ENCODE data around the gene ZNF385C. TPM values are rescaled to one million over a fixed set of nuclear protein-coding genes. Genes with fewer than 3 reads are reported as not detected.
A peak's percentile ranks its signal among the peaks of the same experiment; 100 is the strongest.
"Not testable (repeated sequence)": the region's sequence is repeated elsewhere in the genome, so short reads cannot be mapped to it uniquely, and the experiment has no call there.

ZNF385C gene
- total and polyA plus RNA-seq, 2 experiments from 2014 or later = not detected

DNA sequence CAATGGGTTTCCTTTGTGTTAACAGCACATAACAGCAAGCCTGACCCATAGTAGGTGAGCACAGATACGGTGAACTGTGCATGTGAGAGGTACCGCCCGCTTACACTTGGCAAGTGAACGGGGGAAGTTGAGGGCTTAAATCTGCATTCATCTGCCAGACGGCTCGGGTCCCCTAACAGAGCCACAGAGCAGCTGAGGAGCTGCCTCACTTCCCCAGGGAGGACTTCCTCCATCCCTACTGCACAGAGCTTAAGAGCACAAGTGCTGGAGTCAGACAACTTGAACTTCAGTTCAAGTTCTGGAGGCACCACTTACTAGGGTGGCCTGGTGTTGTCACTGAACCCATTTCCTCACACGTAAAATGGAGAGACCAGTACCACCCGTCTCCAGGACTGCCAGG is 43.1 kb upstream of the ZNF385C start:
- Histone ChIP-seq H3K4me2 (ENCODE audit: unreplicated experiment) (no peak overlapping the region), H3K27me3 (replicated peaks; ENCODE audit: insufficient read depth) (no peaks in the 10 kb centered on the region), H3F3A (ENCODE audit: insufficient read depth) (peaks cover 38% of the 10 kb centered on the region), H3K27ac (peak overlapping the region; percentile 75), H3K9me3 (ENCODE audit: low read depth) (no peaks in the 10 kb centered on the region), H3K36me3 (ENCODE audit: low read depth) (0 out of 2 replicates have a peak, but pooled peaks cover 7% of the 10 kb centered on the region), H4K20me1 (ENCODE audit: insufficient read depth) (peaks cover 13% of the 10 kb centered on the region; the same call in 1 of the 2 replicates), H3K79me2 (ENCODE audit: insufficient read depth) (peaks cover 86% of the 10 kb centered on the region), H2AFZ (no peak overlapping the region), H3K4me3 (no peak overlapping the region), H3K4me1 (ENCODE audit: insufficient read depth) (peaks cover 31% of the 10 kb centered on the region), H3K9me2 (ENCODE audit: insufficient read depth) (no peaks in the 10 kb centered on the region), H3K9ac (no peak overlapping the region)
- TF ChIP-seq EZH2phosphoT487 (IDR thresholded peaks at IDR 0.05; ENCODE audit: insufficient read depth, low read depth) (no peak), EZH2 (IDR thresholded peaks at IDR 0.05; ENCODE audit: insufficient read depth, poor library complexity, severe bottlenecking) (no peak)
- 71 to 77% methylated on average over 8 of the region's 8 CpGs for WGBS, 2 experiments (ENCODE audit: low coverage in 1 of 2, low lambda C conversion rate in 2 of 2, missing lambda C conversion rate in 2 of 2)
- DNase-seq = no peak
- in situ Hi-C loops (cut with MboI) = no loop called here

DNA sequence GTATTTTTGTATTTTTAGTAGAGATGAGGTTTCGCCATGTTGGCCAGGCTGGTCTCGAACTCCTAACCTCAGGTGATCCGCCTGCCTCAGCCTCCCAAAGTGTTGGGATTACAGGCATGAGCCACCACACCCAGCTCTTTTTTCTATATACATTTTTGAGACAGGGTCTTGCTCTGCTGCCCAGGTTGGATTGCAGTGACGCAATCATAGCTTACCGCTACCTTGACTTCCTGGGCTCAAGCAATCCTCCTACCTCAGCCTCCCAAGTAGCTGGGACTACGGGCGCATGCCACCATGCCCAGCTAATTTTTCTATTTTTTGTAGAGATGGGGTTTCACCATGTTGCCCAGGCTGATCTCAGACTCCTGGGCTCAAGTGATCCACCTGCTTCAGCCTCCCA is 42.4 kb upstream of the ZNF385C start:
- DNase-seq; in situ Hi-C loops (cut with MboI); H3K9me3 ChIP-seq (ENCODE audit: low read depth); H3K9ac ChIP-seq; H3K4me3 ChIP-seq; H2AFZ ChIP-seq; H3K36me3 ChIP-seq (ENCODE audit: low read depth); H3K27ac ChIP-seq; H3K27me3 ChIP-seq (replicated peaks; ENCODE audit: insufficient read depth); H3K9me2 ChIP-seq (ENCODE audit: insufficient read depth); H3K4me2 ChIP-seq (ENCODE audit: unreplicated experiment): not testable (repeated sequence)
- Histone ChIP-seq H3K79me2 (ENCODE audit: insufficient read depth) (peaks cover 86% of the 10 kb centered on the region), H3F3A (ENCODE audit: insufficient read depth) (peaks cover 38% of the 10 kb centered on the region), H3K4me1 (ENCODE audit: insufficient read depth) (peaks cover 35% of the 10 kb centered on the region), H4K20me1 (ENCODE audit: insufficient read depth) (peaks cover 13% of the 10 kb centered on the region; the same call in 1 of the 2 replicates)
- 99 to 100% methylated on average over 7 of the region's 7 CpGs for WGBS, 2 experiments (ENCODE audit: low coverage in 1 of 2, low lambda C conversion rate in 2 of 2, missing lambda C conversion rate in 2 of 2)

DNA sequence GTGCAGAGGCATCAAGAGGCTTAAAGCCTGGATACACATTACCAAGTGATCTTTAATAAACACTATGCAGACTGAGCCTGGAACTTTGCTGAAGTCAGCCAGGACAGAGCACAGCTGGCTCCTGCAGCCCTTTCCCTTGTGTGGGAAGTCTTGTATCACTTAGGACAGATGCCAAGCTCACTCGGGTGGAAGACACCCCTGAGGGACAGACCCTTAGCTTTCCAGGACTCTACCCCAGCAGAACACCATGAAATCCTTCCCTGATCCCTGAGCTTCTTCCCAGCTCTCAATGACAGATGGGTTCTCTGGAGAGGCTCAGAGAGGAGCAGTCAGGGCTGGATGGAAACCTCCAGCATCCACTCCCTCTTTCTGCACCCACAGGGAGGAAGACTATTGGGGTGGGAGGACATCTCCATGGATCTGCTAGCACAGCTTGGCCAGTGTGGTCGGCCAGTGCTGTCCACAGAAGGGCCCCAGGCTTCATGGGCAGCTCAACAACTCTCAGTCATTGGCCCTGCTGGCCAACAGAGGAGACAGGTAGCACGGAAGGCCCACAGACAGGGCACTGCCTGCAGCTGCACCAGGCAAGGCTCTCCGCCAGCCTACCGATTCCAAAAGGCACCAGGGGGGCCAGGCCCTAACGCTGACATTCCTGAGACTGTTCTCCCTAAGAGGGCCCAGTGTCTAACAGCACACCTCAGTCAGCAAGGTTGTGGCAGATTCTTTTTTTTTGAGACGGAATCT is 40.6 kb upstream of the ZNF385C start:
- peaks cover 13% of the 10 kb centered on the region; the same call in 1 of the 2 replicates for H4K20me1 ChIP-seq (ENCODE audit: insufficient read depth)
- no peak for TF ChIP-seq EZH2phosphoT487 (IDR thresholded peaks at IDR 0.05; ENCODE audit: insufficient read depth, low read depth)
- TF ChIP-seq EZH2 (IDR thresholded peaks at IDR 0.05; ENCODE audit: insufficient read depth, poor library complexity, severe bottlenecking) = no peak
- H3K4me1 ChIP-seq (ENCODE audit: insufficient read depth) = peaks cover 44% of the 10 kb centered on the region
- 0 out of 2 replicates have a peak, but pooled peaks cover 3% of the 10 kb centered on the region for H3K36me3 ChIP-seq (ENCODE audit: low read depth)
- H3K27me3 ChIP-seq (replicated peaks; ENCODE audit: insufficient read depth) = no peaks in the 10 kb centered on the region
- peaks cover 87% of the 10 kb centered on the region for H3K79me2 ChIP-seq (ENCODE audit: insufficient read depth)
- peaks cover 48% of the 10 kb centered on the region for H3F3A ChIP-seq (ENCODE audit: insufficient read depth)
- no peaks in the 10 kb centered on the region for H3K9me2 ChIP-seq (ENCODE audit: insufficient read depth)
- no peak overlapping the region for H3K4me2 ChIP-seq (ENCODE audit: unreplicated experiment)
- no peak overlapping the region for H3K27ac ChIP-seq
- WGBS, 2 experiments (ENCODE audit: low coverage in 1 of 2, low lambda C conversion rate in 2 of 2, missing lambda C conversion rate in 2 of 2) = 69 to 70% methylated on average over 7 of the region's 7 CpGs
- no peaks in the 10 kb centered on the region for H3K9me3 ChIP-seq (ENCODE audit: low read depth)
- in situ Hi-C loops (cut with MboI) = no loop called here
- no peak for DNase-seq
- H3K4me3 ChIP-seq = no peak overlapping the region
- no peak overlapping the region for H3K9ac ChIP-seq
- no peak overlapping the region for H2AFZ ChIP-seq

DNA sequence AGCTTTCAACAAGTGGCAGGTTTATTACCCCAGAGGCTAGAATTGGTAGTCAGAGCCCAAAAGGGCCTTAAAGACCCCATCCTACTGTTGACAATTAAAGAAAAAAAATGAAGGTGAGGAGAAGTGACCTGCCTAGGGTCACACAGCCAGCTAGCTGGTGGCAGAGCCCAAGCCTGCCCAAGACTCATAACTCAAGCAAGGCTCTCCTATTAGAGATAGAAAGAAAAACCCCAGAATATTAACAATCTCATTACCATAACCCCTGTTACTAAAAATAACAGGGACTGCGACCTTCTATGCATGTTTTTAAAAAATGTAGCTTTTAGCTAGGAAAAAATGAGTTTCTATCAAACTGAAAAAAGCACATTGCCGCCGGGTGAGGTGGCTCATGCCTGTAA is 38.4 kb upstream of the ZNF385C start:
- Histone ChIP-seq H3K9me3 (ENCODE audit: low read depth) (no peaks in the 10 kb centered on the region), H3F3A (ENCODE audit: insufficient read depth) (peaks cover 46% of the 10 kb centered on the region), H3K9me2 (ENCODE audit: insufficient read depth) (no peaks in the 10 kb centered on the region), H2AFZ (no peak overlapping the region), H3K27ac (no peak overlapping the region), H3K4me1 (ENCODE audit: insufficient read depth) (peaks cover 46% of the 10 kb centered on the region), H3K79me2 (ENCODE audit: insufficient read depth) (peaks cover 98% of the 10 kb centered on the region), H4K20me1 (ENCODE audit: insufficient read depth) (peaks cover 9% of the 10 kb centered on the region; the same call in 1 of the 2 replicates), H3K27me3 (replicated peaks; ENCODE audit: insufficient read depth) (no peaks in the 10 kb centered on the region), H3K4me2 (ENCODE audit: unreplicated experiment) (no peak overlapping the region), H3K9ac (no peak overlapping the region), H3K36me3 (ENCODE audit: low read depth) (0 out of 2 replicates have a peak, but pooled peaks cover 3% of the 10 kb centered on the region), H3K4me3 (no peak overlapping the region)
- WGBS, 2 experiments (ENCODE audit: low coverage in 1 of 2, low lambda C conversion rate in 2 of 2, missing lambda C conversion rate in 2 of 2) = 89 to 93% methylated on average over 3 of the region's 3 CpGs
- no peak for DNase-seq
- TF ChIP-seq EZH2 (IDR thresholded peaks at IDR 0.05; ENCODE audit: insufficient read depth, poor library complexity, severe bottlenecking) (no peak), EZH2phosphoT487 (IDR thresholded peaks at IDR 0.05; ENCODE audit: insufficient read depth, low read depth) (no peak)
- in situ Hi-C loops (cut with MboI) = no loop called here
